Pons (tissue), 1 donor: ENCODE measurements around the gene FAM120A.
"Not testable (repeated sequence)": the region's sequence is repeated elsewhere in the genome, so short reads cannot be mapped to it uniquely, and the experiment has no call there.

Experiments
- DNase-seq: peaks from one replicate; pipeline ENCODE4 v3.0.0-alpha.2; 2016; ENCODE audit warnings: low spot score

The FAM120A gene

GRCh38 chr9:93511228-93511627 is 59.7 kb downstream of the FAM120A start:
- DNase-seq = peak; percentile 57

- not testable (repeated sequence) for DNase-seq
Observed at GRCh38 chr9:93512170-93512812, 60.8 kb downstream of the FAM120A start.

- DNase-seq = no peak
Observed at GRCh38 chr9:93513606-93514005, 62.1 kb downstream of the FAM120A start.

- DNase-seq = no peak
Observed at GRCh38 chr9:93517331-93517730, 65.8 kb downstream of the FAM120A start.

- no peak for DNase-seq
Observed at GRCh38 chr9:93520523-93520922, 69.0 kb downstream of the FAM120A start.

- DNase-seq = no peak
Observed at GRCh38 chr9:93522736-93523135, 71.3 kb downstream of the FAM120A start.

GRCh38 chr9:93523518-93524144 is 72.1 kb downstream of the FAM120A start:
- no peak for DNase-seq

- DNase-seq = peak; percentile 77
Observed at GRCh38 chr9:93525476-93525875, 74.0 kb downstream of the FAM120A start.

- no peak for DNase-seq
Observed at GRCh38 chr9:93531374-93531773, 79.9 kb downstream of the FAM120A start.

- no peak for DNase-seq
Observed at GRCh38 chr9:93532141-93532540, 80.7 kb downstream of the FAM120A start.

- DNase-seq = no peak
Observed at GRCh38 chr9:93533863-93534262, 82.4 kb downstream of the FAM120A start.

- DNase-seq = no peak
Observed at GRCh38 chr9:93536167-93536566, 84.7 kb downstream of the FAM120A start.

- no peak for DNase-seq
Observed at GRCh38 chr9:93536874-93537273, 85.4 kb downstream of the FAM120A start.

- DNase-seq = no peak
Observed at GRCh38 chr9:93540305-93540704, 88.8 kb downstream of the FAM120A start.

- DNase-seq = no peak
Observed at GRCh38 chr9:93541005-93541404, 89.5 kb downstream of the FAM120A start.

GRCh38 chr9:93541581-93542349 is 90.3 kb downstream of the FAM120A start:
- DNase-seq = no peak

- DNase-seq = no peak
Observed at GRCh38 chr9:93543117-93543516, 91.6 kb downstream of the FAM120A start.

GRCh38 chr9:93546356-93546755 is 94.9 kb downstream of the FAM120A start:
- DNase-seq = no peak

- DNase-seq = no peak
Observed at GRCh38 chr9:93549611-93550010, 98.1 kb downstream of the FAM120A start.

- DNase-seq = no peak
Observed at GRCh38 chr9:93552923-93553322, 101.4 kb downstream of the FAM120A start.

GRCh38 chr9:93555370-93555769 is 103.9 kb downstream of the FAM120A start:
- DNase-seq = no peak

- DNase-seq = peak; percentile 63
Observed at GRCh38 chr9:93557366-93558137, 106.1 kb downstream of the FAM120A start.
